ENCODE results near the gene HMOX1. TPM values are rescaled to one million over a fixed set of nuclear protein-coding genes. Genes with fewer than 3 reads are reported as not detected.

The HMOX1 gene
- total and polyA plus RNA-seq, 5 experiments from 2014 or later, result 0.65 to 3.1 (median 2.6) TPM; not detected in 2

DNA sequence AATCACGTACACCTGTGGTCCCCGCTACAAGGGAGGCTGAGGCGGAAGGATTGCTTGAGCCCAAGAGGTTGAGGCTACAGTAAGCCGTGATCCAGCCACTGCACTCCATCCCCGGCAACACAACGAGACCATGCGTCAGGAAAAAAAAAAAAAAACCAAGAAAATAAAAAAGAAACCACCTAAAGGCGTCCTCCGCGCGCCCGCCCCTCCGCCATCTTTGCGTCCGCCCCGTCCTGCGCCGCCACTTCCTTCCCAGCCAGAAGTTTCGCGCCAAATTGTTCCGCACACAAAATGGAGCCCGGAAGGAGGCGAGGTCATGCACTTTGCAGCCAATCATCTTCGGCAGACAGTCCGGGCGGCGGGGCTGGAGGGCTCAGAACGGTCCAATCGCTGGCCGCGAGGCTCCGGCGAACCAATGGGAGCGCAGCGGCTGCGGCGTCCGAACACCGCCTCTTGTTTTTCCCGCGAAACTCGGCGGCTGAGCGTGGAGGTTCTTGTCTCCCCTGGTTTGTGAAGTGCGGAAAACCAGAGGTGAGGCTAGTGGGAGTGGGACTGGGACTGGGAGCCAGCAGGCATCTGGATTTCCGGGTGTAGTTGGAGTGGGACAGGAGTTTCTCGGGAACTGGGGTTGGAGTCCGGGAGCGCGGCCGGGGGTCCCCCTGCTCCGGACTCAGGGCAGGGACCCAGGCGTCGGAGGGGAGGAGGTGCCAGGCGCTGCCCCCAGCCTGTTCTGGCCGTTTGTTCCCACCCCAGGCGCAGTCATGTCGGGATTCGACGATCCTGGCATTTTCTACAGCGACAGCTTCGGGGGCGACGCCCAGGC is 19.0 kb downstream of the HMOX1 start, which contains the start of gene MCM5:
MCM5 (plus strand) TSS at position 463 of the 823 bp plus-strand sequence; CDS start at position 762, 299 bp downstream.
- no peaks in the 10 kb centered on the region for H3K27me3 Mint-ChIP-seq
- H3K9me3 Mint-ChIP-seq, result no peaks in the 10 kb centered on the region

DNA sequence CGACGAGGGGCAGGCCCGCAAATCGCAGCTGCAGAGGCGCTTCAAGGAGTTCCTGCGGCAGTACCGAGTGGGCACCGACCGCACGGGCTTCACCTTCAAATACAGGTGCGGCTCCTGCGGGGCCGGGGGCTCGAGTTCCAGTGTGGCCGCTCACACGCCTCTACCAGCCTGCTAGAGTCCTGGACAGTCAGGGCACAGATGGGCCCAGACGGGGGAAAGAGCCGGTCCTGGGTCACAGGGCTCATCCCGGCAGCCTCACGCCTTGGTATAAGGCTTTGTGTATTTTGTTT is 19.6 kb downstream of the HMOX1 start:
- POLR2A ChIA-PET, result interaction anchor here (0.6 to 2.4 kb wide), 2 partner anchors 101 to 103 kb away, joined by 3 to 5 read pairs; partner anchors contain the start of gene TOM1
- peak; percentile 6 to 26 for ATAC-seq
- H3K27me3 Mint-ChIP-seq, result no peaks in the 10 kb centered on the region
- peaks cover 13 to 32% (median 28%) of the 10 kb centered on the region in 4 donors for H3K4me1 Mint-ChIP-seq
- DNase-seq, result no peak
- H3K9me3 Mint-ChIP-seq, result no peaks in the 10 kb centered on the region
- H3K36me3 Mint-ChIP-seq, result peaks cover 0 to 34% (median 17%) of the 10 kb centered on the region in 3 donors
- peak overlapping the region in 4 of 10 donors; percentile 11 to 99 (median 97) for H3K27ac Mint-ChIP-seq
- peak overlapping the region; percentile 98 to 100 (median 98) for H3K4me3 Mint-ChIP-seq

More for the DNA sequence above, 19.0 kb downstream of the HMOX1 start, which contains the start of gene MCM5:
- H3K36me3 Mint-ChIP-seq, result peaks cover 0 to 28% (median 17%) of the 10 kb centered on the region in 3 donors
- peak within 1 kb of the TSS; percentile 94 to 99 (median 97) for H3K27ac Mint-ChIP-seq
- peaks cover 13 to 32% (median 28%) of the 10 kb centered on the region in 4 donors for H3K4me1 Mint-ChIP-seq
- DNase-seq (peak; percentile 91 to 98 (median 96)), ATAC-seq (peak; percentile 99)
- POLR2A ChIA-PET, result interaction anchor here (0.6 to 2.4 kb wide), 2 partner anchors 100 to 102 kb away, joined by 3 to 5 read pairs; partner anchors contain the start of gene TOM1
- H3K4me3 Mint-ChIP-seq, result peak within 1 kb of the TSS; percentile 98 to 100 (median 98)

DNA sequence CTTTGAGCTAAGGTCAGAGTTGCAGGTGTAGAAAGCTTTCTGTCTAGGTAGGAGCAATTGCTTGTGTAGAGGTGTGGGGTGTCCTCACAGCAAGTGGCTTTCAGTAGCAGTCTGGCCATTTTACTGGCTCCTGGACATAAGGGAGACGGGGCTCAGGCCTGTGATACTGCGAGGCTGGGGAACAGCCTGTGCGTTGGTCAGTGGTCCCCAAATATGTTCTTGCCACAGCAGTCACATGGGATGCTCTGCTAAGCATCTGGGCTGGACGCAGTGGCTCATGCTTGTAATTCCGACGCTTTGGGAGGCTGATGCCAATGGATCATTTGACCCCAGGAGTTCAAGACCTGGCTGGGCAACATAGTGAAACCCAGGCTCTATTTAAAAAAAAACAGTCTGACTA is 21.0 kb downstream of the HMOX1 start:
- Mint-ChIP-seq H3K27me3 (no peaks in the 10 kb centered on the region), H3K36me3 (peaks cover 0 to 48% (median 21%) of the 10 kb centered on the region in 3 donors), H3K4me3 (peak overlapping the region in 8 of 10 donors; percentile 10 to 99 (median 88)), H3K4me1 (peaks cover 16 to 31% (median 27%) of the 10 kb centered on the region in 4 donors), H3K9me3 (no peaks in the 10 kb centered on the region), H3K27ac (peak overlapping the region in 1 of 10 donors; percentile 1)
- POLR2A ChIA-PET, result no interaction called here
- DNase-seq (no peak), ATAC-seq (no peak)

DNA sequence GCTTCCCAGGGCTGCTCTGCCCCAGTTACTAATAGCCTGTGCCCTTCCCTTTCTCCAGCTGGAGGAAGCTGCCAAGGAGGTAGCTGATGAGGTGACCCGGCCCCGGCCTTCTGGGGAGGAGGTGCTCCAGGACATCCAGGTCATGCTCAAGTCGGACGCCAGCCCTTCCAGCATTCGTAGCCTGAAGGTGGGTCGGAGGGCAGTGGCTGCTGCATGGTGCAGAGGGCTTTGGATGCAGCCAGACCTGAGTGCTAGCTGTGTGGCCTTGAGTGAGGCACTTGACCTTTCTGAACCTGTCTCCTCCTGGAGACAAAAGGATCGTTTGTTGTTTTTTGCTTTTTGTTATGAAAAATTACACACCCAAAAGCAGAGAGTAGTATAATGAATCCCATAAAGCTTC is 22.5 kb downstream of the HMOX1 start:
- ATAC-seq (no peak), DNase-seq (no peak)
- peaks cover 5 to 63% (median 34%) of the 10 kb centered on the region in 3 donors for H3K36me3 Mint-ChIP-seq
- H3K4me1 Mint-ChIP-seq, result peaks cover 22 to 33% (median 26%) of the 10 kb centered on the region in 4 donors
- H3K4me3 Mint-ChIP-seq, result no peak overlapping the region
- no peak overlapping the region for H3K27ac Mint-ChIP-seq
- H3K9me3 Mint-ChIP-seq, result no peaks in the 10 kb centered on the region
- H3K27me3 Mint-ChIP-seq, result no peaks in the 10 kb centered on the region
- POLR2A ChIA-PET, result interaction anchor here (1.4 kb wide), 1 partner anchor 11 kb away, joined by 6 read pairs; no protein-coding TSS in a partner anchor

DNA sequence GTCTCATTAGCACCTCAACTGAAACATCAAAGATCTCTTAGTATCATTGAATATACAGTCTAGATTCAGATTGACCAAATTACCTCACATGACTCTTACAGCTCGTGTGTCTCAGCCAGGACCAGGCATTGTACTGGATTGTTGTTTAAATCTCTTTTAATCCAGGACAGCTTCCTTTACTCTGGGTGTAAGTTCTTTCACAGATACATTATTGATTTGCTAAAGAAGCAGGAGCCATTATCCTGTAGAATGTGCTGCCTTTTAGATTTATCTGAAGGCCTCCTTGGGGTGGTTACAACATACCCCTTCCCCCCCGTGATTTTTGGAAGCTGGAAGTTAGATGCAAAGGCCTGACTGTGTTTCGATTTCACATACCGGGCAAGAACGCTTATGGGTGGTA is 23.3 kb downstream of the HMOX1 start:
- Mint-ChIP-seq H3K9me3 (no peaks in the 10 kb centered on the region), H3K4me3 (no peak overlapping the region), H3K27me3 (no peaks in the 10 kb centered on the region), H3K27ac (no peak overlapping the region), H3K36me3 (peaks cover 5 to 71% (median 38%) of the 10 kb centered on the region in 3 donors), H3K4me1 (peaks cover 22 to 30% (median 26%) of the 10 kb centered on the region in 4 donors)
- no peak for DNase-seq
- ATAC-seq, result no peak
- POLR2A ChIA-PET, result interaction anchor here (0.7 to 1.6 kb wide), 2 partner anchors 10 to 34 kb away, joined by 4 to 5 read pairs; no protein-coding TSS in a partner anchor

DNA sequence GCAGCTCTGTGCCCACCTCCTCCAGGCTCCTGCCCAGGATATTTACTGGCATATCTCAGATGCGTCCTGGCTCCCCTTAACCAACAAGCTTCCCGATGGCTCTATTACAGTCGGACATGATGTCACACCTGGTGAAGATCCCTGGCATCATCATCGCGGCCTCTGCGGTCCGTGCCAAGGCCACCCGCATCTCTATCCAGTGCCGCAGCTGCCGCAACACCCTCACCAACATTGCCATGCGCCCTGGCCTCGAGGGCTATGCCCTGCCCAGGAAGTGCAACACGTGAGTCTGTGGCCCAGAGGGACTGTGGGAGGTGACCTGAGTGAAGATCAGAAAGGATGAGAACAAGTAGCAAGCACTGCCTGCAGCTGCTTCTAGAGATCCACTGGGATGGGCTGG is 25.5 kb downstream of the HMOX1 start:
- H3K27ac Mint-ChIP-seq, result peak overlapping the region in 1 of 10 donors; percentile 38
- no peaks in the 10 kb centered on the region for H3K27me3 Mint-ChIP-seq
- no peak overlapping the region for H3K4me3 Mint-ChIP-seq
- H3K4me1 Mint-ChIP-seq, result peaks cover 15 to 31% (median 21%) of the 10 kb centered on the region in 4 donors
- no peaks in the 10 kb centered on the region for H3K9me3 Mint-ChIP-seq
- ATAC-seq (no peak), DNase-seq (no peak)
- peaks cover 5 to 91% (median 42%) of the 10 kb centered on the region in 3 donors for H3K36me3 Mint-ChIP-seq
- POLR2A ChIA-PET, result interaction anchor here (0.6 to 0.7 kb wide), 3 partner anchors 9 to 64 kb away, joined by 3 to 6 read pairs (median 3); no protein-coding TSS in a partner anchor

DNA sequence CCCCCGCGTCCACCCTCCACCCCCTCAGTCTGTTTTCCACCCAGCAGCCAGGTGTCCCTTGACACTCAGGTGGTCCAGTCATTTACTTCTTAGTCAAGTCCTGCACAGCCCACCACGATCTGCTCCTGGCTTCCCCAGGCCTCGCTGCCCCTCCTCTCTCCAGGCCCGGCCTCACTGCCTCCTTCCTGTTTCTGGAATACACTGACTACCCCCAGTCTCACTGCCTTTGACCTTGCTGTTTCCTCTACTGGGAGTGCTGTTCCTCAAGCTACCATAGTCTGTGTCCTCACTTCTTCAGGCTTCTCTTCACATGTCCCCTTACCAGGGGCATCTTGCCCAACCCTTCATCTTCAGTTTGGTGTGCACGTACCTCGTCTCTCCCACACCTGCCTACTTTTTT is 26.5 kb downstream of the HMOX1 start:
- POLR2A ChIA-PET, result interaction anchor here (0.7 kb wide), 1 partner anchor 9 kb away, joined by 3 read pairs; no protein-coding TSS in a partner anchor
- Mint-ChIP-seq H3K36me3 (peaks cover 5 to 97% (median 45%) of the 10 kb centered on the region in 3 donors), H3K9me3 (no peaks in the 10 kb centered on the region), H3K4me1 (peaks cover 15 to 34% (median 17%) of the 10 kb centered on the region in 4 donors), H3K4me3 (no peak overlapping the region), H3K27me3 (no peaks in the 10 kb centered on the region), H3K27ac (peak overlapping the region in 2 of 10 donors; percentile 65 to 69)
- ATAC-seq (no peak), DNase-seq (no peak)

DNA sequence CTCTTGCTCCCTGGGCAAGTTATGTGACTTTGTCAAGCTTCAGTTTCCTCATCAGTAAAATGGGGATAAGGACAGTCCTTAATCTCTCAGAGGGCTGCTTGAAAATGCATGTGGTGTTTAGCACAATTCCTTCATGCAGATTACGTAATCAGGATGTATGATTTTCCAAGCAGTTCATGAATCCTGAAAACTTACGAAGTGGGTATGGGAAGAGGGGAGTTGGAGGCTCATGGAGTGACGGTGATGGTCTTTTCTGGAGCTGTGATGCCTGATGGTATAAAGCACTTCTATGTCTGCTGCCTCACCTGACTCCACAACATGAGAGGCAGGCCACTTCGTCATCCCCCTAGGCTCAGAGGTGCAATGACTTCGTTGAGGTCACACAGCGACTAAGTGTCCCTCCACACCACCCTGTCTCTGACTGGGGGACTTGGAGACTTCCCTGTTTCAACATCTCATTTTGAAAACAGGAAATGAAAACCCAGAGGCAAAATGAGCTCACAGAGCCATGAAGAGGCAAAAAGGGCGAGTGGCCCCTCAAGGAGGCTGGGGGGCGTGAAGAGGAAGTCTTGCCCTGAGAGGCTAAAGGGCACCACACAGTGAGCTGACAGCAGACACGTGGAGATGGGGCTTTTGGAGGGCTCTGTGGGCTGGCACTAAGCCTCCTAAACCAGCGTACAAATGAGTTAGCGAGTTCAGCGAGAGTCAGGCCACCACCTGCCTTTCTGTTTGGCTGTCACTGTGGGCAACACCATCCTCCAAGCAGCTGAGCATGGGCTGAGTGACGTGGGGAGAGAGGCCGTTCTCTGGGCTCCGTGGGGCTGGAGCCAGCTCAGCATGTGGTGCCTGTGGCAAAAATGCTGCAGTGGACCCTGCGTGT is 29.1 kb downstream of the HMOX1 start:
- Mint-ChIP-seq H3K36me3 (peaks cover 5 to 96% (median 33%) of the 10 kb centered on the region in 3 donors), H3K4me3 (peak overlapping the region in 1 of 10 donors; percentile 53), H3K27me3 (no peaks in the 10 kb centered on the region), H3K27ac (peak overlapping the region in 7 of 10 donors; percentile 11 to 93 (median 70)), H3K9me3 (no peaks in the 10 kb centered on the region), H3K4me1 (peaks cover 9 to 28% (median 12%) of the 10 kb centered on the region in 4 donors)
- POLR2A ChIA-PET, result no interaction called here
- ATAC-seq (peak; percentile 66 to 85), DNase-seq (peak in 3 of 10 donors; percentile 6 to 71 (median 46))

DNA sequence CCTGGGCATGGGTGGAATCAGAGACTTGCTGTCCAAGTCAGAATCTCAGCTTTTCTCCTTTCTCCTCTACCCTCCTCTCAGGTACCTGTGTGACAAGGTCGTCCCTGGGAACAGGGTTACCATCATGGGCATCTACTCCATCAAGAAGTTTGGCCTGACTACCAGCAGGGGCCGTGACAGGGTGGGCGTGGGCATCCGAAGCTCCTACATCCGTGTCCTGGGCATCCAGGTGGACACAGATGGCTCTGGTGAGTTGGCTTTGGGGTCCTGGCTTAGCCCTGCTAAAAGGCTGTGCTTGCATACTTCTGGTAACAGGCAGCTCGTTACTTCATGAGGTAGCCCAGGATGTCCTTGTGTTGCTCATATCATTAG is 29.8 kb downstream of the HMOX1 start:
- ATAC-seq (no peak), DNase-seq (no peak)
- H3K4me1 Mint-ChIP-seq, result peaks cover 9 to 28% (median 12%) of the 10 kb centered on the region in 4 donors
- no peaks in the 10 kb centered on the region for H3K27me3 Mint-ChIP-seq
- no peaks in the 10 kb centered on the region for H3K9me3 Mint-ChIP-seq
- peak overlapping the region in 1 of 10 donors; percentile 53 for H3K4me3 Mint-ChIP-seq
- peak overlapping the region in 4 of 10 donors; percentile 58 to 83 (median 67) for H3K27ac Mint-ChIP-seq
- H3K36me3 Mint-ChIP-seq, result peaks cover 5 to 96% (median 33%) of the 10 kb centered on the region in 3 donors
- POLR2A ChIA-PET, result interaction anchor here (0.6 kb wide), 1 partner anchor 8 kb away, joined by 3 read pairs; no protein-coding TSS in a partner anchor

DNA sequence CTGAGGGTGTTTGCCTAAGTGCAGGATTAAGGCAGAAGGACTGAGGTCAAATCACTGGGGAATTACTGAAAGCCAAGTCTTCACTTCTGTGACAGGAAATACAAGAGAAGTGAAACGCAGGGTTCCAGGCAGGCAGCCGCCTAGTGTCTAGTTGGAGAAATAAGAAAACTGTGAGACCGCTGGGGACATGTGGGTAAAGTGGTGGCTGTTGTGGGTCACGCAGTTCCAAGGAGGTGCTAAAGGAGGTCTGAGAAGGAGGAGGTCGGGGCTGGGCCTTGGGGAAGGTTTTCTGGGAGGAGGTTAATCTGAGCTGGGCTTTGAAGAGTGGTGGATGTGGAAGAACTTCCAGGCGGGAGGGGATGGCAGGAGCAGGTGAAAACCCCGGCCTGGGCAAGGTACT is 30.2 kb downstream of the HMOX1 start:
- no peaks in the 10 kb centered on the region for H3K27me3 Mint-ChIP-seq
- DNase-seq (no peak), ATAC-seq (no peak)
- H3K4me3 Mint-ChIP-seq, result peak overlapping the region in 1 of 10 donors; percentile 53
- no peaks in the 10 kb centered on the region for H3K9me3 Mint-ChIP-seq
- POLR2A ChIA-PET, result interaction anchor here (0.6 kb wide), 1 partner anchor 8 kb away, joined by 3 read pairs; no protein-coding TSS in a partner anchor
- H3K36me3 Mint-ChIP-seq, result peaks cover 5 to 96% (median 34%) of the 10 kb centered on the region in 3 donors
- H3K4me1 Mint-ChIP-seq, result peaks cover 9 to 28% (median 12%) of the 10 kb centered on the region in 4 donors
- H3K27ac Mint-ChIP-seq, result peak overlapping the region in 5 of 10 donors; percentile 36 to 83 (median 71)

DNA sequence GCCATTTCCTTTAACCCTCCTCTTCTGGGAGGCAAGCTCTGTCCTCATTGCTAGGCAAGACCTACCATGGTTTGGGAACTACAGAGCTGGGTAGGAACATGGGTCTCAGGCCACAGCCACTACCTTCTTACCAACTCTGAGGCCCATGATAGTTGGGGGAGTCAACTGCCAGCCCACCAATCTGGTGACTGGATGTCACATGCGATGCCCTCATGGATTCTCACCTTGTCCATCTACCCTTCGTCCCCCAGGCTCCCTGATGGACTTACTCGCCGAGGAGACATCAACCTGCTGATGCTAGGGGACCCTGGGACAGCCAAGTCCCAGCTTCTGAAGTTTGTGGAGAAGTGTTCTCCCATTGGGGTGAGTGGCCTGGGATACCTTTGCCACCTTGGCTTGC is 32.7 kb downstream of the HMOX1 start:
- Mint-ChIP-seq H3K9me3 (no peaks in the 10 kb centered on the region), H3K4me1 (peaks cover 5 to 26% (median 9%) of the 10 kb centered on the region in 4 donors), H3K27me3 (no peaks in the 10 kb centered on the region), H3K36me3 (peaks cover 0 to 91% (median 16%) of the 10 kb centered on the region in 3 donors), H3K27ac (no peak overlapping the region), H3K4me3 (no peak overlapping the region)
- ATAC-seq (no peak), DNase-seq (peak in 1 of 10 donors; percentile 54)
- POLR2A ChIA-PET, result interaction anchor here (1.3 kb wide), 1 partner anchor 11 kb away, joined by 6 read pairs; no protein-coding TSS in a partner anchor

DNA sequence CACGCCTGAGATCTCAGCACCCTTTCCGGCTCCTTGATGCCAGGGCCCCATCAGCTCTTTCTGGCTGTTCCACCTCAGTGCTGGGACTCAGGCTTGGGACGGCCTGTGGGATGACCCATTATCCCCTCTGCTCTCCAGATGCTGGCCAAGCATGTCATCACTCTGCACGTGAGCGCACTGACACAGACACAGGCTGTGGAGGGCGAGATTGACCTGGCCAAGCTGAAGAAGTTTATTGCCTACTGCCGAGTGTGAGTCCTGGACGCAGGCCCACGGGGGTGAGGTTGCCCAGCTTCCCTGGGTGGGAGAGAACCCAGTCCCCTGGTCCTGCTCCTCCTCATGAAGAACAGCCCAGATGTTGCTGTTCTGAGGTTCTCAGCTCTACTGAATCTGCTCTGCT is 36.7 kb downstream of the HMOX1 start:
- no peak overlapping the region for H3K27ac Mint-ChIP-seq
- H3K27me3 Mint-ChIP-seq, result no peaks in the 10 kb centered on the region
- H3K4me1 Mint-ChIP-seq, result peaks cover 0 to 1% (median 0%) of the 10 kb centered on the region in 4 donors
- ATAC-seq, result no peak
- POLR2A ChIA-PET, result no interaction called here
- peaks cover 0 to 93% (median 13%) of the 10 kb centered on the region in 3 donors for H3K36me3 Mint-ChIP-seq
- no peaks in the 10 kb centered on the region for H3K9me3 Mint-ChIP-seq
- H3K4me3 Mint-ChIP-seq, result no peak overlapping the region
- DNase-seq, result no peak
